Mesodermal cell (in vitro differentiated cells): ENCODE results near the gene TNFRSF9.
"Not testable (repeated sequence)": the region's sequence is repeated elsewhere in the genome, so short reads cannot be mapped to it uniquely, and the experiment has no call there.

Experiments
- H3K27ac ChIP-seq: 2 replicates; pipeline ENCODE4 v1.7.0; 2013; ENCODE audit warnings: mild to moderate bottlenecking, low read depth, low read length, moderate library complexity; ENCODE audit not compliant: severe bottlenecking
- H3K36me3 ChIP-seq: 2 replicates; pipeline ENCODE4 v1.7.1; 2013; ENCODE audit warnings: mild to moderate bottlenecking, low read length, moderate library complexity; ENCODE audit not compliant: control insufficient read depth, insufficient read depth
- H3K4me1 ChIP-seq: one replicate; pipeline ENCODE4 v1.7.1; 2013; ENCODE audit warnings: mild to moderate bottlenecking, low read length; ENCODE audit not compliant: insufficient read depth, control insufficient read depth, poor library complexity, severe bottlenecking
- H3K4me3 ChIP-seq: 2 replicates; pipeline ENCODE4 v1.7.0; 2013; ENCODE audit warnings: low read length, control low read depth, mild to moderate bottlenecking; ENCODE audit not compliant: insufficient read depth, poor library complexity, severe bottlenecking; ENCODE audit errors: extremely low read depth
- H3K9me3 ChIP-seq: 2 replicates; pipeline ENCODE4 v1.7.1; 2013; ENCODE audit warnings: mild to moderate bottlenecking, low read length, moderate library complexity; ENCODE audit not compliant: control insufficient read depth
- WGBS, 2 experiments: methylation state at CpG; one replicate each; pipeline ENCODE4 v1.1.5; 2013; ENCODE audit warnings: missing lambda C conversion rate in 2 of 2; ENCODE audit not compliant: insufficient coverage in 2 of 2; 5-methylcytosine and 5-hydroxymethylcytosine counted together

Gene TNFRSF9

DNA sequence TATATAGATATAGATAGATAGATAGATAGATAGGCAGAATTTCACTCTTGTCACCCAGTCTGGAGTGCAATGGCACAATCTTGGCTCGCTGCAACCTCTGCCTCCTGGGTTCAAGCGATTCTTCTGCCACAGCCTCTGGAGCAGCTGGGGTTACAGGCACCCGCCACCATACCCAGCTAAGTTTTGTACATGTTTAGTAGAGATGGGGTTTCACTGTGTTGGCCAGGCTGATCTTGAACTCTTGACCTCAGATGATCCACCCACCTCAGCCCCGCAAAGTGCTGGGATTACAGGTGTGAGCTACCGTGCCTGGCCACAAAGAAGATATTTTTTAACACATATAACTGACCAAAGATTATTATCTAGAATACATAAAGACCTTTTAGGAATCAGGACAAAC is 22.7 kb downstream of the TNFRSF9 start:
- not testable (repeated sequence) for H3K27ac ChIP-seq, H3K4me3 ChIP-seq, H3K4me1 ChIP-seq, H3K36me3 ChIP-seq, H3K9me3 ChIP-seq
- WGBS, 2 experiments = 93 to 94% methylated on average over 2 to 5 of the region's 5 CpGs

- no peak overlapping the region for H3K4me3 ChIP-seq
- no peaks in the 10 kb centered on the region for H3K9me3 ChIP-seq
- H3K36me3 ChIP-seq = no peaks in the 10 kb centered on the region
- 88 to 90% methylated on average over 1 of the region's 2 CpGs for WGBS, 2 experiments
- H3K4me1 ChIP-seq = peaks cover 5% of the 10 kb centered on the region
- H3K27ac ChIP-seq = no peak overlapping the region
Observed at GRCh38 chr1:7916501-7916830, 24.2 kb downstream of the TNFRSF9 start.

GRCh38 chr1:7915826-7916500 is 24.7 kb downstream of the TNFRSF9 start:
- peaks cover 5% of the 10 kb centered on the region for H3K4me1 ChIP-seq
- no peaks in the 10 kb centered on the region for H3K9me3 ChIP-seq
- H3K27ac ChIP-seq = no peak overlapping the region
- no peak overlapping the region for H3K4me3 ChIP-seq
- no peaks in the 10 kb centered on the region for H3K36me3 ChIP-seq
- WGBS, 2 experiments = no CpG with 5 or more reads among the region's 5 CpGs

GRCh38 chr1:7912743-7913557 is 27.7 kb downstream of the TNFRSF9 start:
- Histone ChIP-seq H3K4me3 (no peak overlapping the region), H3K4me1 (peaks cover 5% of the 10 kb centered on the region), H3K9me3 (no peaks in the 10 kb centered on the region), H3K36me3 (no peaks in the 10 kb centered on the region), H3K27ac (no peak overlapping the region)
- 61 to 73% methylated on average over 14 to 17 of the region's 18 CpGs for WGBS, 2 experiments

- Histone ChIP-seq H3K27ac (no peak overlapping the region), H3K4me3 (no peak overlapping the region), H3K36me3 (no peaks in the 10 kb centered on the region), H3K4me1 (peaks cover 5% of the 10 kb centered on the region), H3K9me3 (no peaks in the 10 kb centered on the region)
- 87 to 95% methylated on average over 3 of the region's 3 CpGs for WGBS, 2 experiments
Observed at GRCh38 chr1:7912145-7912544, 28.5 kb downstream of the TNFRSF9 start.

DNA sequence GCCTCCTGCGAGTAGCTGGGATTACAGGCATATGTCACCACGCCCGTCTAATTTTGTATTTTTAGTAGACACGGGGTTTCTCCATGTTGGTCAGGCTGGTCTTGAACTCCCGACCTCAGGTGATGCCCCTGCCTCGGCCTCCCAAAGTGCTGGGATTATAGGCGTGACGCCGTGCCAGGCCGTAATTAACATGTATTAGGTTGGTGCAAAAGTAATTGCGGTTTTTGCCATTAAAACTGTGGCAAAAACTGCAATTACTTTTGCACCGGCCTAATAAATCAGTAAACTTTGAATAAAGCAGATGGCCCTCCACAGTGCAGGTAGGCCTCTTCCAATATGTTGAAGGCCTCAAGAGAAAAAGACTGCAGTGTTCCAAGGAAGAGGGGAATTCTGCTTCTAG is 35.4 kb downstream of the TNFRSF9 start:
- Histone ChIP-seq H3K9me3 (no peaks in the 10 kb centered on the region), H3K27ac (no peak overlapping the region), H3K4me3 (no peak overlapping the region), H3K36me3 (no peaks in the 10 kb centered on the region), H3K4me1 (no peaks in the 10 kb centered on the region)
- WGBS, 2 experiments = 81 to 87% methylated on average over 12 of the region's 12 CpGs

DNA sequence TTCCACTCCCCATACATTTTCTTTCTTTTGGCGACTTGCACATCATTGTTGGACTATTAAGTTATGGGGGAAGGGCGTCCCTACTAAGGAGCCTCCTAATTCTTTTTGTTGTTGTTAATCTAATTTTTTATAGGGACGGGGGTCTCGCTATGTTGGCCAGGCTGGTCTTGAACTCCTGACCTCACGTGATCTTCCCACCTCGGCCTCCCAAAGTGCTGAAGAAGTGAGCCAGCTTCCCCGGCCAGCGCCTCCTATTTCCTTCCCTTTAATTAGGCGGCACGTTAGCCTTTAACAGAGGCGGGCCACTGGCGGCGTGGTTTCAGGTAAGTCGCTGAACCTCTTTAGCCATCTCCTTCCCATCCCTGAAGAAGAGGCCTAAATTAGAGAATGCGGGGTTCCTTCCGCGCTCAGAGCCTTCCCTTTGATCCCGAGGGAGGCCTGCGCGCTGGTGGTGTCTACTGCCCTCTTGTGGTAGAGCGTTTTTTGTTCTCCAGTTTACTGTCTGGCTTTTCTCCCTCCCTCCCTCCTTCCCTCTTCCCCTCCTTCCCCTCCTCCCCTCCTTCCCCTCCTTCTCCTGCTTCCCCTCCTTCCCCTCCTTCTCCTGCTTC is 38.1 kb downstream of the TNFRSF9 start:
- no peak overlapping the region for H3K4me3 ChIP-seq
- peaks cover 5% of the 10 kb centered on the region for H3K4me1 ChIP-seq
- 40 to 46% methylated on average over 16 to 19 of the region's 21 CpGs for WGBS, 2 experiments
- no peaks in the 10 kb centered on the region for H3K36me3 ChIP-seq
- H3K9me3 ChIP-seq = no peaks in the 10 kb centered on the region
- no peak overlapping the region for H3K27ac ChIP-seq

DNA sequence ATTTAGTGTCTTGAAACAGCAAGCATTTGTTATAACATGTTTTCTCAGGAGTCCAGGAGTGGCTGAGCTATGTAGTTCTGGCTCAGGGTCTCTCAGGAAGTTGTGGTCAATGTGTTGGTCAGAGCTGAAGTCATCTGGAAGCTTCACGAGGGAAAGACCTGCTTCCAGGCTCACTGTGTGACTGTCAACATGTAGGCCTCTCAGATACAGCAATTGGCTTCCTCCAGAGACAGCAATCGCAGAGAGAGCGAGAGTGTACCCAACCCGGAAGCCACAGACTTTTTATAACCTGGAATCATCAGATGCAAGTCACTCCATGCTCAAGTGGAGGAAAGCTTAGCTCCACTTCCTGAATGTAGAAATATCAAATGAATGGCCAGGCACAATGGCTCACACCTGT is 40.9 kb downstream of the TNFRSF9 start:
- H3K9me3 ChIP-seq = no peaks in the 10 kb centered on the region
- no peak overlapping the region for H3K27ac ChIP-seq
- no peaks in the 10 kb centered on the region for H3K36me3 ChIP-seq
- H3K4me3 ChIP-seq = no peak overlapping the region
- 93 to 96% methylated on average over 4 of the region's 4 CpGs for WGBS, 2 experiments
- peaks cover 5% of the 10 kb centered on the region for H3K4me1 ChIP-seq

GRCh38 chr1:7898962-7899361 is 41.7 kb downstream of the TNFRSF9 start:
- Histone ChIP-seq H3K27ac (no peak overlapping the region), H3K4me3 (no peak overlapping the region), H3K4me1 (peaks cover 5% of the 10 kb centered on the region), H3K36me3 (no peaks in the 10 kb centered on the region), H3K9me3 (no peaks in the 10 kb centered on the region)
- 93 to 100% methylated on average over 1 to 2 of the region's 5 CpGs for WGBS, 2 experiments

DNA sequence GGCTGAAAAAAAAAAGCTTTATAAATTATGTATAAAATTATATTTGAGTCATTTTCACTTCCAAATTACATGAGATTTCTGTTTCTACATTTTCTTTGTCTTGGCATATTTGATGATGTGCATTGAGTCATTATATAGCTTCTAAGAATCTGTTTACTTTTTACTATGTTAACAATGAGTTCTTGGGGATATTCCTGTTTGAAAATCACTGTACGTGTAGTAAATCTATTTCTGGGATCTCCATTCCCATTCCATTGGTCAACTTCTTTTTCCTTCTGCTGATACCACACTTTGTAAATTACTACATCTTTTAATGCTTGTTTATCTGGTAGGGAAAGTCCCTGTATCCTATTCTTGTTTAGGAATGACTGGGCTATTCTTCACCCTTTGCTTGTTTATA is 43.6 kb downstream of the TNFRSF9 start:
- Histone ChIP-seq H3K4me1 (peaks cover 5% of the 10 kb centered on the region), H3K36me3 (no peaks in the 10 kb centered on the region), H3K9me3 (no peaks in the 10 kb centered on the region), H3K27ac (no peak overlapping the region), H3K4me3 (no peak overlapping the region)
- WGBS, 2 experiments = no CpG with 5 or more reads among the region's 1 CpG
